ENCODE measurements around the gene CALCOCO1.
"Not testable (repeated sequence)": the region's sequence is repeated elsewhere in the genome, so short reads cannot be mapped to it uniquely, and the experiment has no call there.

GRCh38 chr12:53762793-53763192 lies 35.5 kb upstream of the CALCOCO1 start:
- not testable (repeated sequence) for TF ChIP-seq EP300, CTCF, POLR2A, POLR2AphosphoS5 (IDR thresholded peaks at IDR 0.05)
